ENCODE measurements around the gene C1orf174. TPM values are rescaled to one million over a fixed set of nuclear protein-coding genes. Genes with fewer than 3 reads are reported as not detected.

The C1orf174 gene
- total RNA-seq, 1 donor from 2014 or later: 36.5 TPM

DNA sequence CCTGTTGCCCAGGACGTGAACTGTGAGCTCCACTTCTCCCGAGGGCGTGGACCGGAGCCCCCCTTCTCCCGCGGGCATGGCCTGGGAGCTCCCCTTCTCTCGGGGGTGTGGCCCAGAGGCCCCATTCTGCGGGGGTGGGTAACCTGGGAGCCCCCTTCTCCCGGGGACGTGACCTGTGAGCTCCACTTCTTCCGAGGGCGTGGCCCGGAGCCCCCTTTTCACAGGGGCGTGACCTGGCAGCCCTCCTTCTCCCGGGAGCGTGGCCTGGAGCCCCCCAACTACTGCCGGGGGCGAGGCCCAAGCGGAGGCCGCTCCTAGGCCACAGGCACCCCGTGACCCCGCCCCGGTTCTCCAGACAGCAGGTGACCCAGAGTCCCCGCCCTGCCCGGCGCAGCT lies 320 bp downstream of the C1orf174 start:
- peak; percentile 66 for DNase-seq (ENCODE audit: low spot score)
- Mint-ChIP-seq H3K27ac (no peak overlapping the region), H3K27me3 (ENCODE audit: insufficient read depth, low read depth) (peaks cover 6% of the 10 kb centered on the region), H3K36me3 (peaks cover 19% of the 10 kb centered on the region), H3K4me1 (peaks cover 25% of the 10 kb centered on the region), H3K9me3 (peaks cover 15% of the 10 kb centered on the region), H3K4me3 (peak overlapping the region; percentile 97)
- H3K27ac ChIP-seq: peak overlapping the region; percentile 92
- H3K79me2 ChIP-seq (ENCODE audit: low read depth): peaks cover 51% of the 10 kb centered on the region
- peaks cover 20% of the 10 kb centered on the region for H3K4me1 ChIP-seq
- peaks cover 5% of the 10 kb centered on the region for H3K9me3 ChIP-seq (ENCODE audit: low read depth)
- H3K9ac ChIP-seq: peak overlapping the region; percentile 70
- H3K27me3 ChIP-seq: no peaks in the 10 kb centered on the region
- H3K4me3 ChIP-seq: peak overlapping the region; percentile 79
- peaks cover 4% of the 10 kb centered on the region for H3K36me3 ChIP-seq
- peaks cover 12% of the 10 kb centered on the region for H3F3A ChIP-seq (ENCODE audit: low read depth)
- H4K20me1 ChIP-seq (ENCODE audit: low read depth): peaks cover 7% of the 10 kb centered on the region
- TF ChIP-seq, protein P1, sequence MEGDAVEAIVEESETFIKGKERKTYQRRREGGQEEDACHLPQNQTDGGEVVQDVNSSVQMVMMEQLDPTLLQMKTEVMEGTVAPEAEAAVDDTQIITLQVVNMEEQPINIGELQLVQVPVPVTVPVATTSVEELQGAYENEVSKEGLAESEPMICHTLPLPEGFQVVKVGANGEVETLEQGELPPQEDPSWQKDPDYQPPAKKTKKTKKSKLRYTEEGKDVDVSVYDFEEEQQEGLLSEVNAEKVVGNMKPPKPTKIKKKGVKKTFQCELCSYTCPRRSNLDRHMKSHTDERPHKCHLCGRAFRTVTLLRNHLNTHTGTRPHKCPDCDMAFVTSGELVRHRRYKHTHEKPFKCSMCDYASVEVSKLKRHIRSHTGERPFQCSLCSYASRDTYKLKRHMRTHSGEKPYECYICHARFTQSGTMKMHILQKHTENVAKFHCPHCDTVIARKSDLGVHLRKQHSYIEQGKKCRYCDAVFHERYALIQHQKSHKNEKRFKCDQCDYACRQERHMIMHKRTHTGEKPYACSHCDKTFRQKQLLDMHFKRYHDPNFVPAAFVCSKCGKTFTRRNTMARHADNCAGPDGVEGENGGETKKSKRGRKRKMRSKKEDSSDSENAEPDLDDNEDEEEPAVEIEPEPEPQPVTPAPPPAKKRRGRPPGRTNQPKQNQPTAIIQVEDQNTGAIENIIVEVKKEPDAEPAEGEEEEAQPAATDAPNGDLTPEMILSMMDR (IDR thresholded peaks at IDR 0.05): no peak
- TF ChIP-seq EZH2phosphoT487 (IDR thresholded peaks at IDR 0.05) (no peak), EZH2 (IDR thresholded peaks at IDR 0.05) (no peak)
- peak overlapping the region; percentile 83 for H3K4me2 ChIP-seq
- peak overlapping the region; percentile 45 for H2AFZ ChIP-seq (replicated peaks)

DNA sequence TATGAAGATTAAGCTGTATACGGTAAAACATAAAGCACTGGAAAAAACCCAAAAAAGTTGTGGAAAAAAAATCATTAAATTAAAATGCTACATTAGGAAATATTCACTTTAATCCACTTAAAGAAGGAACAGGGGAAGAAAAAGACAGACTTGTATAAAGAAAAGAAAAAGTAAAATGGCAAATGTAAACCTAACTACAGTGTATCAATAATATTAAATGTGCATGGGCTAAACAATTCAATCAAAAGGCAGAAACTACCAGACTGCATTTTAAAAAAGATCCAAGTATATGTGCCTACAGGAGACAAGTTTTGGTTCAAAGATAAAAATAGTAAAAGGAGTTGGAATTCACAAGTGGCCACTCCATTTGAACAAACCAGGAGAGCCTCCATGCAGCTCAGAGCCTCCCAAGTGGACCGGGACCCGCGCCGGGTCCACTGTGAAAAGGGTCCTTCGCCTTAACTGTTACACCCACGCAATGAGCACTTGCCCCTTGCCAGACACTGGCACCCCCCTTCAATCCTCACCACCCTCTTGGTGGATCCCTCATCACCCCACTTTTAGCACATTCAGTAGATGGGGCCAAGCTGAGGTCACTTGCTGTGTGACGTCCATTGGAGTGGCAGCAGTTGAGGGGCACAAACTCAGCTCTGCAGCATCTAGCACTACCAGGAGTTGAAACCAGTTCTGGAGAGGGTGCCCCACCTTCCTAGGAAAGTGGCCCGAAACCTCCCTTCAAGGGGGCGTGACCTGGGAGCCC lies 898 bp downstream of the C1orf174 start:
- DNase-seq (ENCODE audit: low spot score): no peak
- TF ChIP-seq EZH2 (IDR thresholded peaks at IDR 0.05): no peak
- TF ChIP-seq, protein P1 (IDR thresholded peaks at IDR 0.05): peak; percentile 39
- TF ChIP-seq EZH2phosphoT487 (IDR thresholded peaks at IDR 0.05): no peak
- Histone ChIP-seq H2AFZ (replicated peaks) (peak overlapping the region; percentile 45), H4K20me1 (ENCODE audit: low read depth) (peaks cover 7% of the 10 kb centered on the region), H3K27me3 (no peaks in the 10 kb centered on the region), H3K9me3 (ENCODE audit: low read depth) (peaks cover 5% of the 10 kb centered on the region), H3K79me2 (ENCODE audit: low read depth) (peaks cover 56% of the 10 kb centered on the region), H3K36me3 (peaks cover 4% of the 10 kb centered on the region), H3F3A (ENCODE audit: low read depth) (peaks cover 12% of the 10 kb centered on the region), H3K4me3 (peak overlapping the region; percentile 79), H3K27ac (peak overlapping the region; percentile 92), H3K4me2 (peak overlapping the region; percentile 83), H3K4me1 (peaks cover 18% of the 10 kb centered on the region), H3K9ac (peak overlapping the region; percentile 70)
- peaks cover 6% of the 10 kb centered on the region for H3K27me3 Mint-ChIP-seq (ENCODE audit: insufficient read depth, low read depth)
- peaks cover 21% of the 10 kb centered on the region for H3K4me1 Mint-ChIP-seq
- peak overlapping the region; percentile 97 for H3K4me3 Mint-ChIP-seq
- peaks cover 15% of the 10 kb centered on the region for H3K9me3 Mint-ChIP-seq
- peaks cover 19% of the 10 kb centered on the region for H3K36me3 Mint-ChIP-seq
- H3K27ac Mint-ChIP-seq: peak overlapping the region; percentile 74

DNA sequence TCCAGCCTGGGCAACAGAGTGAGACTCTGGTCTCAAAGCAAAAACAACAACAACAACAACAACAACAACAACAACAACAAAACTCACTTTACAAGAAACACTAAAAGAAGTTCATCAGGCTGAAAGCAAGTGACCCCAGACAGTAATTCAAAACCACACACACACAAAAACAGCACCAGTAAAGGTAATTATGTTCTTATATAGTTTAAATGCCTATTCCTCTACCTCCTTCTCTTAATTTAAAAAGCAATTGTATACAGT lies 1.7 kb downstream of the C1orf174 start:
- Histone ChIP-seq H2AFZ (replicated peaks) (no peak overlapping the region), H3K36me3 (peaks cover 4% of the 10 kb centered on the region), H3K27ac (no peak overlapping the region), H3F3A (ENCODE audit: low read depth) (peaks cover 12% of the 10 kb centered on the region), H3K4me1 (peaks cover 10% of the 10 kb centered on the region), H3K79me2 (ENCODE audit: low read depth) (peaks cover 63% of the 10 kb centered on the region), H3K9me3 (ENCODE audit: low read depth) (peaks cover 5% of the 10 kb centered on the region), H4K20me1 (ENCODE audit: low read depth) (peaks cover 9% of the 10 kb centered on the region), H3K9ac (no peak overlapping the region), H3K4me3 (no peak overlapping the region), H3K27me3 (no peaks in the 10 kb centered on the region), H3K4me2 (no peak overlapping the region)
- peaks cover 21% of the 10 kb centered on the region for H3K36me3 Mint-ChIP-seq
- H3K4me3 Mint-ChIP-seq: peak overlapping the region; percentile 97
- no peak for DNase-seq (ENCODE audit: low spot score)
- TF ChIP-seq EZH2phosphoT487 (IDR thresholded peaks at IDR 0.05): no peak
- peaks cover 6% of the 10 kb centered on the region for H3K27me3 Mint-ChIP-seq (ENCODE audit: insufficient read depth, low read depth)
- H3K4me1 Mint-ChIP-seq: peaks cover 15% of the 10 kb centered on the region
- H3K9me3 Mint-ChIP-seq: peaks cover 15% of the 10 kb centered on the region
- H3K27ac Mint-ChIP-seq: no peak overlapping the region

DNA sequence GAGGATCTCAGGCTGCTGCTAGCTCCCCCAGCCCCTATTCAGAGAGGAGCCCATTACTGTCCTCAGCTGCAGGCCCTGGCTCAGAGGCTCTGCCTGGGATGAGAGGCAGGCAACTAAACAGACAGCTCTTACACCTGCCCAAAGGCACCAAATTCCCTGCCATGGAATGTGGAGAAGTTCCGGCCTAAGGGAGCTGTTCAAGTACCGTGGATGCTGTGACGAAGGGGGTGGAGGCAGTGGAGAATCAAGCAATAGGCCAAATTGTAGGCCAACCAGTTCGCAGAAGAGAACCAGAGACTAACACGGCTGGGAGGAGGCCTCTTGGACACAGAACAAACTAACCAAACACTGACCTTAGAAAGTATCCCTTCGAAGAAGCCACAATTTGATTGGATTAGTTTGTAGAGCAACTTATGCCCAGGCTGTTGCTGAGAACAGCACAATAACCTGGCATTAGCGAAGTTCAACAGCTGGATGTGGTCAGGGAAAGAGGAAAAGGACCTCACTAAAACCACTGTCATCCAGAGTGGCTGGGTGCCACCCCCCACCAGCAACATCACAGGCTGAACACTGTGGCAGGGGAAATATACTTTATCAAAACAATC lies 3.6 kb downstream of the C1orf174 start:
- Histone ChIP-seq H3F3A (ENCODE audit: low read depth) (peaks cover 12% of the 10 kb centered on the region), H3K27ac (no peak overlapping the region), H3K79me2 (ENCODE audit: low read depth) (peaks cover 72% of the 10 kb centered on the region), H4K20me1 (ENCODE audit: low read depth) (peaks cover 14% of the 10 kb centered on the region), H3K9me3 (ENCODE audit: low read depth) (peaks cover 5% of the 10 kb centered on the region), H2AFZ (replicated peaks) (no peak overlapping the region), H3K27me3 (no peaks in the 10 kb centered on the region), H3K36me3 (peaks cover 4% of the 10 kb centered on the region), H3K4me1 (peaks cover 7% of the 10 kb centered on the region), H3K4me3 (no peak overlapping the region), H3K4me2 (no peak overlapping the region), H3K9ac (no peak overlapping the region)
- H3K9me3 Mint-ChIP-seq: peaks cover 15% of the 10 kb centered on the region
- TF ChIP-seq EZH2phosphoT487 (IDR thresholded peaks at IDR 0.05): no peak
- TF ChIP-seq, protein P1 (IDR thresholded peaks at IDR 0.05): no peak
- TF ChIP-seq EZH2 (IDR thresholded peaks at IDR 0.05): no peak
- H3K36me3 Mint-ChIP-seq: peaks cover 24% of the 10 kb centered on the region
- H3K4me3 Mint-ChIP-seq: no peak overlapping the region
- H3K4me1 Mint-ChIP-seq: peaks cover 7% of the 10 kb centered on the region
- H3K27me3 Mint-ChIP-seq (ENCODE audit: insufficient read depth, low read depth): no peaks in the 10 kb centered on the region
- H3K27ac Mint-ChIP-seq: no peak overlapping the region
- DNase-seq (ENCODE audit: low spot score): no peak
